GM19240 (cell line): ENCODE data around the gene SF3B3.

Experiments used
- DNase-seq: peaks from one replicate; pipeline ENCODE4 v3.0.0; 2011; ENCODE audit warnings: low spot score; ENCODE audit not compliant: insufficient read length

Gene SF3B3

DNA sequence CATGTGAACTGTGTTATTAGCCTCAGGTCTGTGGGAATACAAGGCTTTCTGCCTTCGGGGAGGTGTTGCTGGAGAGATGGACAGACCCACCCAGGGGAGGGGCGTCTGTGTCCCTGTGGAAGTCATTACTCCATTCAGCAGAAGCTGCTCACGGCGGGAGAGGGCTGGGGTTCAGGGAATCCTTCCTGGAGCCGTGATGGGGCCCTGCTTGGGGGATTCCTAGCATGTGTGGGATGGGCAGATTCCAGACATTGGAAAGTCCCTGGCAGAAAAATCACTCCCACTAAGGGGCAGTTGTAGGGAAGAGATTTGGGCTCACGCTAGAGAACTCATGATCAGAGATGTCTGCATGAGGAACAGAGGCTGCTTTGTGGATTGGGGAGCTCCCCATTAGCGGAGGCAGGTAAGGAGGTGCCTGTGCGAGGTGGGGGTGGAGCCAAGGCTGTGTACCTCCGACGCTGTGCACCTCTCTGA, 66.4 kb downstream of the SF3B3 start:
- DNase-seq, result no peak

DNA sequence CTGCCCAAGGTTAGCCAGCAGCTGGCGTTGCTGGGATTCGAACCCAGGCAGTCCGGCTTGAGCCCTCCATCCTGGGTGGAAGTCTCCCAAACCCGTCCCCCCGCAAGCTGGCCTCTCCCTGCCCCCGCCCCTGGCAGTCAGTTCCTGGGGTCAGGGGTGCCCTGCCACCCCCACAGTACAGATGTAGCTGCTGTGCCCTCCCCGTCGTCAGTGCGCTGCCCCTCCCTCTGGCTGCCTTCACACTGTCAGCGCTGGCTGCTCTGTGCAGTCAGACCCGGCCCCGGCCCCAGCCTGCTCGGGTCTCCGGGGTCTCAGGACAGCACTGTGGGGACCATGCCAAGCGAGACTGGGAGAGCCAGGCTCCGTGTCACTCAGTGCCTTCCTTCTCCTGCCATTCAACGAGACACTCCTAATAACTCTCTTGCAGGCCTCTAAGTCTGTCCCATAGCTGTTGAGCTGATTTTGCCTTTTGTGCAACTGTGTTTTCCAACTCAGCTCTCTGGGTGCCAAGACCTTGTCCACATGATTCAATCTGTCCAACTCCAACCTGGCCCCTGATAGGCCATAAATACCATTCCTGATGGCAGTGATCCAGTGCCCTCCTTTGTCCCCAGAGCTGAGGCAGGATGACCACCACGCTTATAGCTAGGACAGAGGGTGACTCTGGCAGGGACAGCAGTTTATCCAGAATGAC, 67.3 kb downstream of the SF3B3 start:
- DNase-seq, result no peak

DNA sequence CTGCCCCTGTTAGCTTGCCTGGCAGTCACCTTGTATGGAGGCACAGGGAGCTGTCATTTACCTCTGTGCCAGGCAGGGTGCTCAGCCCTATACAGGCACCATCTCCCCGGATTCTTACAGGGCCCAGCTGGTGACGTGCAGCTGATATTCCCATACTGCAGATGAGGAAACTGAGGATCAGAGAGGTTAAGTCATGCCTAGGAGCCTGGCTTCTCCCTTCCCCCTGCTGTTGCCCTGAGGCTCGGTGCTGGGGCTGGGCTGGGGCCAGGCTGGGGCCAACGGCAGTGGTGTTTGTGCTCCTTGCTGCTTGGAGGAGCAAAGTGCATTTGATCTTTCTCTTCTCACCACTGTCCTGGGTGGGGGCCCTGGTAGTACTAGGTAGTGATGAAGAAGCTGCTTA, 68.0 kb downstream of the SF3B3 start:
- no peak for DNase-seq

DNA sequence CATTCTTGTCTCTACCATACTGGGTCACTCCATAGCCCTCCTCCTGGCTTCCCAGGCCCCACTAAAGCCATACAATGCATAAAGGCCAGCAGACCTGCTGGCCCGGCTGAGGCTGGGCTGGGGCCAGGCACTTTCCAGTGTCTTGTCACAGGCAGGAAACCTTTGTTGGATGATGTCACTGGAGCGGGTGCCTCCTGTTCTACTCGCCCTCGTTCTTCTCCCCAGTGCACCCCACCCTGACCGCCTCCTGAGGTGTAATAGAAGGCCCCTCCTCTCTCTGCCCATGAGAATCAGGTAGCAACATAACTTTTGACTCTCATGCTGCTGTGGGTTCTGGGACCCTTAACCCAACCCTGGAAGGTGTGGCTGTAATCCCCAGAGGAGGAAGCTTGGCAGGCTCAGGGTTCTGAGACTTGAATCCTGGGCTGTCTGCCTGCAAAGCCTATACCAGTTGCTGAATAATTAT, 68.5 kb downstream of the SF3B3 start:
- DNase-seq, result no peak

DNA sequence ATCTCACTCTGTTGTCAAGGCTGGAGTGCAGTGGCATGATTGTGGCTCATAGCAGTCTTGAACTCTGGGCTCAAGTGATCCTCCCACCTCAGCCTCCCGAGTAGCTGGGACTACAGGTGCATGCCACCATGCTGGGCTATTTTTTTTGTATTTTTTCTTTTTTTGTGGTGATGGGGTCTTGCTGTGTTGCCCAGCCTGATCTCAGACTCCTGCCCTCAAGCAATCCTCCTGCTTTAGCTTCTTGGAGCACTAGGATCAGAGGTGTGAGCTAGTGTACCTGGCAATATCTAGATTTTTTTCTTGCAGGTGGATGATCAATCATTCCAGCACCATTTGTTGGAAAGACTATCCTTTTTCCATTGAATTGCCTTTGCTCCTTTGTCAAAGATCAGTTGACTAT, 69.9 kb downstream of the SF3B3 start:
- DNase-seq, result no peak

DNA sequence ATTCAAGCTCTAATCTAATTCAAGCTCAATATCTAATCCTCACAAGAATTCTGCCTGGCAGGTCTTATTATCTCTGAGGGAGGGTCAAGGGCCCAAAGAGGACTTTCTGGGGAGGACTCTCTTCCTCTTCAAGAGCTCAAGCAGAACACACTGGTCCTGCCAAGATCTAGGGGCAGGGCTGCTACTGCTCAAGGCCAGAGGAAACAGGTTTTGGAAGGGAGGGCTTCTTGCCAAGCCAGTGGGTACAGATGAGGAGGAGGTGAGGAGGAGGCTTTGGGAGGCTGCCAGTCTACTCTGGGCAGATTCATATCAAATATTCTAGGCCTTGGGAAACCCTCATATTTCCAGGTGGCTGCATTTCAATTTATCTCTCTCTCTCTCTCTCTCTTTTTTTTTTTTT, 71.0 kb downstream of the SF3B3 start:
- no peak for DNase-seq

DNA sequence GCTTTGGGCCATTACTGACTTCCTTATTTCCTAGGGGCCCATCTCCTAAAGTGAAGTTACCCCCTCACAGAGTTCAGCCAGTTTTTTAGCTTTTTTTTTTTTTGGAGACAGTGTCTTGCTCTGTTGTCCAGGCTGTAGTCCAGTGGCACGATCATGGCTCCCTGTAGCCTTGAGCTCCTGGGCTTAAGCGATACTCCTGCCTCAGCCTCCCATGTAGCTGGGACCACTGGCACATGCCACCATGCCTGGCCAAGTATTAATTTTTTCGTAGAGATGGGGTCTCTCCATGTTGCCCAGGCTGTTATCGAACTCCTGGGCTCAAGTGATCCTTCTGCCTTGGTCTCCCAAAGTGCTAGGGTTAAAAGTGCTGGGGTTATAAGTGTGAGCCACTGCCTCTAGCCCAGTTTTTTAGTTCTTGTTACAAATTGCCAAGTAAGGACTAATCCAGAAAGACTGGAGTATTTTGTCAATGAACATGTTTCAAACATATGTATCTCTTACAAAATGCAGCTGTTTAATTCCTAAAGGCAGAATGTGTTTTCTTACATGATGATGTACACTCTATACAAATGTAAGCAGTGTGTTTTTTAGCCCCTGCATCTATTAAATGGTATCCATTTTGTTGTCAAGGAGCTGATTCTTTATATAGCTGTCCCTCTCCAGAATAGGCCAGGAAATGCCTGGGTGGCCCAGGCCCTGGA, 73.7 kb downstream of the SF3B3 start:
- DNase-seq, result no peak

DNA sequence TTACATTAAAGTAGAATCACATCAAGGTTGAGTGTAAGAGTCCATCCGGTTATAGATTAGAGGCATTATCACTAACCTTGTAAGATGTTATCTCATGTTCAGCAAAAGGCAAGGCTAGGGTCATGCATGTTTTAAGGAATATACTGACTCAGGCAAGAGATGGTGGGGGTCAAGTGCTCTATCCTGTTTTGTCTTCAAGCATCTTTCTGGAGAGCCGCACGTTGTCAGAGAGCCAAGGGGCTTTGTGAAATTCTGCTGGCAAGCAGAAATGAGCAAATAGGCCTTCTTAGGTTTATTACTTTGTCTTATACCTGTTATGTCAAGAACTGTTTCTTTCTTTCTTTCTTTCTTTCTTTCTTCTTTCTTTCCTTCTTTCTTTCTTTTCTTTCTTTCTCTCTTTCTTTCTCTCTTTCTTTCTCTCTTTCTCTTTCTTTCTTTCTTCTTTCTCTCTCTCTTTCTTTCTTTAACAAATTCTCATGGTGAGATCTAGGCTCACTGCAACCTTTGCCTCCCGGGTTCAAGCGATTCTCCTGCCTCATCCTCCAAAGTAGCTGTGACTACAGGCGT, 75.4 kb downstream of the SF3B3 start:
- DNase-seq, result no peak

DNA sequence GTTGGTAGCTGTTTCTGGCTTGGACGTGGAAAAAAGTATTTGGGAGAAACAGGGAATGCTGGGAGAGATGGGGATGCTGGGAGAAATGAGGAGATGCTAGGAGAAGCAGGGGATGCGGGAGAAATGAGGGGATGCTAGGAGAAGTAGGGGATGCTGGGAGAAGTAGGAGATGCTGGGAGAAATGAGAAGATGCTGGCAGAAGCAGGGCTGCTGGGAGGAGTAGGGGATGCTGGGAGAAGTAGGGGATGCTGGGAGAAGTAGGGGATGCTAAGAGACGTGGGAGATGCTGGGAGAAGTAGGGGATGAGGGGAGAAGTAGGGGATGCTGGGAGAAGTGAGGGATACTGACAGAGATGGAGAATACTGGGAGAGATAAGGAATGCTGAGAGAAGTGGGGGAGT, 77.1 kb downstream of the SF3B3 start:
- DNase-seq, result no peak

DNA sequence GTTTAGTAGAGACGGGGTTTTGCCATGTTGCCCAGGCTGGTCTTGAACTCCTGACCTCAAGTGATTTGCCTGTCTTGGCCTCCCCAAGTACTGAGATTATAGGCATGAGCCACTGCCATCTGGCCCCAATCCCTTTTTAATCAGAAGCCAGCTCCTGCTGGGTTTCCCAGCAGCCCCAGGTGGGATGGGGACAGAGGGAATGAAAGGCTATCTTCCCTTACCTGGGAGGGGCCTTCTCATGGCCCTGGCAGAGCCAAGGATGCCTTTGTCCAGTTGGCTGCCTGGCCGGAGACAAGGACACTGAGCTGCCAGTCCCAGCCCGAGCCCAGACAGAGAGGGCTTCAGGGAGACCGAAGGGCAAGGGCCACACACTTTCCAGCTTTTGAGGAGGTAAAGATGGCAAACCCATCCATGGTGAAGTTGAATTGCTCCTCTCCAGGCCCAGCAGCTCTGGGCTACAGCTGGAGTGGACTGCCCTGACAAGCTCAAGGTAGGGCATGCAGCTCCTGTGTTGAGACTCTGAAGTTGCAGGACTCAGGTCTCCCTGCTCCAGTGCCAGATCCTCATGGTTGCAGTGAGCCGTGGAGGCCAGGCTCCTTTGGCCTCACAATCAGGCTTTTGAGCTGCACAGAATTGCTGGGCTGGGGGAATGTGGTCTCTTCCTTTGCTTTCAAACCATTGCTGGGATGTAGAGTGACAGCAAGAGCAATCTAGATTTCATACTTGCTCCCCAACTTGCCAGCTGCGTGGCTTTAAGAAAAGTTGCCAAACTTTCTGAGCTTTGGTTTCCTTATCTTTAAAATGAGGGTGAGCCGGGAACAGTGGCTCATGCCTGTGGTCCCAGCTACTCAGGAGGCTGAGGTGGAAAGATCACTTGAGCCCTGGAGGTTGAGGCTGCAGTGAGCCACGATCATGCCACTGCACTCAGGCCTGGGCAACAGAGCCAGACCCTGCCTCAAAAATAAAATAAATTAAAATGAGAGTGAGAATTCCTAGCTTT, 78.3 kb downstream of the SF3B3 start:
- DNase-seq, result no peak

DNA sequence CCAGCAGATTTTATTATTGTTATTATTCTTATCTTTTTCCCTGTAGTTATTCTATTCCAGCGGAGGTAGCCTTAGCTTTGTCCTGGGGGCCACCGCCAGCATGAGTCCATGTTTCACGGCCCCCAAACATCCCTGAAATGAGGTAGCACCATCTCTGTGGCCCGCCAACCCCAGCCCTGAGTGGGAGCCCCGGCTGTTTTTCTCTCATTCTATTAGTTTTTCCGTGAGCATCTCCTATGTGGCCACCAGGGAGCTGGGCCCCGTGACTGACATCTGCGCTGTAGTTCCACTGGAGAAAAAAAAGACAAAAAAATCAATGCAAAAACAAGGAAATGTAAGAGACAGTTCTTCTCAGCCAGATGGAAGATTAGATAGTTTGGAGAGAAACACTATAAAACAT, 79.2 kb downstream of the SF3B3 start:
- DNase-seq, result no peak

DNA sequence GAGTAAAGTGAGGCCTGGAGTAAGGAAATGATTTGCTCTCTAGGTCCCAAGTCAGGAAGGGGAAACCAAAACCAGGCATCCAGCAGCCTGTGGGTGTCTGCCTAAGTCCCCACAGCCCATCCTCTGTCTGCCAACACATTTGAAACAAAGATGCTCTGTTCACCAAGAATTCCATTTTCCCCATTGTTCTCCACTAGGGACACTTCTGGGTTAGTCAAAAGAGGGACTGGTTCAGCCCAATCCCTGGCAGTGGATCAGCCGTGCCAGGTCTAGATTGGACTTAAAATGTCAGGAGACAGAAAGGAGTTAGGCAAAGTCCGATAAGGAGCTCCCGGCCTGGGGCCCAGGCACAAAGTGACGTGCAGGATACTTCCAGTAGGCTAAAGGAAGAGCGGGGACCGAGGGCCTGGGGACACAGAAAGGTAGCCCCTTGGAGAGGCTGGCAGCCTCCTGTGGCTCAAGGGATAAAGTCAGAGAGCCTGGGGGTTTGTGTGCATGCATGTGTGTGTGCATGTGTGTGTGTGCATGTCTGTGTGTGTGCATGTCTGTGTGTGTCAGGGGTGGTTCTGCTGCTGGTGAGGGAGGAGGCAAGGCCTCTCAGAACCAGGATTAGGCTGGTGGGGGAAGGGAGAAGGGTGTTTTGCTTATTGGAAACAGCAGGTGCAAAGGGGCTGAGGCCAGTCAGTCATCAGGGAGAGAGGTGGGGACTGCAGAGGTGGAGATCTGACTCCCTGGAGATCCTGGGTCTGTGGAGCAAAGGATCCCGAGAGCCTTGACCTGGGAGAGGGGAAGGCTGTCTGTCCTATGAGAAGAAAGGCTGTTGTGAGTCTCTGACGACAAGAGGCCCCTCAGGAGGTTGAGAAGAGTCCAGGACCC, 81.0 kb downstream of the SF3B3 start:
- no peak for DNase-seq

DNA sequence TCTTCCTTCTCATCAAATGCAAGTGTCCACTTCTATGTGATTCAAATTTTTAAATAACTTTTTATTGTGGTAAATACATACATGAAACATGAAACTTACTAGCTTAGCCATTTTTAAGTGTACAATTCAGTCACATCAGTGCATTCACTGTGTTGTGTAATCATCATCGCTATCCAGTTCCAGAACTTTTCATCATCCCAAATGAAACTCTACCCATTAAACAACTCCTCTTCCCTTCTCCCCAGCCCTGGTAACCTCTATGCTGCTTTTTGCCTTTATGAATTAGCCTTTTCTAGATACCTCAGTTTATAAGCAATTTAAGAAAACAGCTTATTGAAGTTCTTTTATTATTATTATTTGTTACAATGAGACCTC, 81.7 kb downstream of the SF3B3 start:
- DNase-seq, result no peak

DNA sequence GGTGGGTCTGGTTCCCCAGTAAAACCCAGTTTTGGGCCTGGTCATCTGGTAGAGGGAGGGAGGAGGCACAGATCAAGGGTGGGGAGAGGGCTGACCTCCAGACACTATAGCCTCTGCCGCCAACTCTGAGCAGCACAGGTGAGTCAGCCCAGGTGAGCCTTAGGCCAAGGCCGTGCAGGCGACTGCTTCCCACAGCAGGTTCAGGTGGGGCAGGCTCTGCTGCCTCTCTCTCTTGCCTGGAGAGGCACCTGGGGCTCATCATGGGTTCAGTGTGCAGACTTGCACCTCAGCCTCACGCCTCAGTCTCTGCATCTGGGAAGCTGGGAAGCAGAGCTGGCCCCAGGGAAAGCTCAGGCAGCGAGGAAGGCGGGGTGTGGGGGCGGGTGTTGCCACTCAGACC, 84.9 kb downstream of the SF3B3 start:
- no peak for DNase-seq

DNA sequence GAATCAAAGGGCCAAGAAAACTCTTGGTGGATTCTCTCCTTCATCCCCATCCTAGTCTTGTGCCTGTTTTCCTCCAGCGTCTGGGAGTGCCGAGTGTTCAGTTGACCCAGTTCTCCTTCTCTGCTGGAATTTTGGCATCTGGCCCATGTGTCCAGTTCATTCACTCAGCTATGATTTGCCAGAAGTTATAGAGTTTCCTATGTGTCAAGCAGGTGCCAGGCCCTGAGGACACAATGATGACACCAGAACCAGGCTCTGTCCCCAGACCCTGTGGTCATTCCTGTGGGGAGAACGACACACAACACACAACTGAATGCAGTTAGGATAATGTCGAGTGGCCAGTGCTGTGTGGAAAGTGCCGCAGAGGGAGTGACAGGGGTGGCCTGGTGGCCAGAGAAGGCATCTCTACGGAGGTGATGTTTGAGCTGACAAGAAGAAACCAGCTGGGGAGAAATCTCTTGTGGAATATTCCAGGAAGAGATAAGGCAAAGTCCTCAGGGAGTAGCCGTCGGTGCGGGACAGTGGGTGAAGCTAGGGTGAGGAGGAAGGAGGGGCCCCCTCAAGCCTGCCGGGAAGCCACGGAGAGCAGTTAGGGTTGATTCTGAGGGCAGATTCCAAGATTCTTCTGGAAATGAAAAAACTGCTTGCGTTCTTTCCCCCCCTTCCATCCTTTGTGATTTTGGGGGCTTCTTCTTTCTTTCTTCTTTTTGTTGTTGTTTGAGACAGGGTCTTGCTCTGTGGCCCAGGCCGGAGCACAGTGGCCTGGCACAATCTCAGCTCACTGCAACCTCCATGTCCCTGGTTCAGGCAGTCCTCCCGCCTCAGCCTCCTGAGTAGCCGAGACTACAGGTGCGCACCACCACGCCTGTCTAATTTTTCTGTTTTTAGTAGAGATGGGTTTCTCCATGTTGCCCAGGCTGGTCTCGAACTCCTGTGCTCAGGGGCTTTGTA, 86.9 kb downstream of the SF3B3 start:
- no peak for DNase-seq

DNA sequence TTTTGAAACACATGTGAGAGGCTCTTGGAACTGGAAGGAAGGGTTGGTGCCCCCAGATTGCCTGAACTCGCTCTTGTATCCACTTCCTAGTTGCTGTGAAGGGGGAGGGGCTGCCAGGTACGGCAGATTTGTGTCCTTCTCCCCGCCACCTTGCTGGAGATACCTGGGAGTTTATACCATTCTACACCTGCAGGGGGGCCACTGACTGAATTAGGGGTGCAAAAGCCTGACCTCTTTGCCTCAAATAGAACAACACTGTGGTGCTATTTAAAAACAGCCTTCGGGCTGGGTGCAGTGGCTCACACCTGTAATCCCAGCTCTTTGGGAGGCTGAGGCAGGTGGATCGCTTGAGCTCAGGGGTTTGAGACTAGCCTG, 87.6 kb downstream of the SF3B3 start:
- no peak for DNase-seq

DNA sequence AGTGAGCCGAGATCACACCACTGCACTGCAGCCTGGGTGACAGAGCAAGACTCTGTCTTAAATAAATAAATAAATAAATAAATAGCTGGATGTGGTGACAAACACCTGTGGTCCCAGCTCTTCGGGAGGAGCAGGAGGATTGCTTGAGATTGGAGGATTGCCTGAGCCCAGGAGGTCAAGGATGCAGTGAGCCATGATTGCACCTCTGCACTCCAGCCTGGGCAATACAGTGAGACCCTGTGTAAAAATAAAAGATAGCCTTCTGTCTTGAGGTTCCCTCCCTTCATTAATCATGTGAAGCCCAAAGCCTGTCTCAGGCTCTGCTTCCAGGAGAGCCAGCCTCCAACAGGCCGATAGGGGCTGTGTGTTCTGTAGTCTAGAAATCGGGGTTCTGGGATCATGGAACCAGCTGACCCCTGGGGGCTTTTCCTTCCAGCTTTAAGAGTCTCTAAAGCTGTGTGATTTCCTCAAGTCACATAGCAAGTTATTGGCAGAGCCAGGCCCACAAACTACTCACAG, 88.2 kb downstream of the SF3B3 start:
- no peak for DNase-seq

DNA sequence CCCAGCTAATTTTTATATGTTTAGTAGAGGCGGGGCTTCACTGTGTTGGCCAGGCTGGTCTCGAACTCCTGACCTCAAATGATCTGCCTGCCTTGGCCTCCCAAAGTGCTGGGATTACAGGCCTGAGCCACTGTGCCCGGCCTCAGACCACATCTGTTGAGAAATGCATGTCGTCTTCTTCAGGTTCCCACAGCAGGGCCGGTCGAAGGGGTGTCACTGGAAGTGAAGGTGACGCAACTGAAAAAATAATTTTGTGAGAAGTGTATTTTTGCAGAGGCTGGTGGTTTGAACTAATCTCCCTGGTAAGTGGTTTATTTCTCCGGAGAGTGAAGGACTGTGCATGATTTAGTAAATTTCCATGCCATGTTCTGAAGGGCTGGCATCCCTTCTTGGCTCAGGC, 89.3 kb downstream of the SF3B3 start:
- DNase-seq, result no peak
